Thyroid gland (tissue), 4 donors: Measurements from ENCODE around the gene CCDC201.

Experiments
- POLR2A ChIP-seq, 2 donors: fragments of 450-650 bp; IDR thresholded peaks; one replicate each; pipeline ENCODE4 v1.6.1; 2017; ENCODE audit warnings: antibody characterized with exemption in 2 of 2, mild to moderate bottlenecking in 2 of 2, moderate library complexity in 1 of 2
- TF ChIP-seq, protein P1 (sequence below), 6 experiments: fragments of 200-600 bp in 3 of 6; fragments of 450-650 bp in 3 of 6; sonication (generic) in 3 of 6; IDR thresholded peaks; one replicate each; pipeline ENCODE4 v1.5.1; 2016 to 2019; ENCODE audit warnings: antibody characterized with exemption in 6 of 6, mild to moderate bottlenecking in 2 of 6, inconsistent platforms in 1 of 6, moderate library complexity in 1 of 6

DNA sequence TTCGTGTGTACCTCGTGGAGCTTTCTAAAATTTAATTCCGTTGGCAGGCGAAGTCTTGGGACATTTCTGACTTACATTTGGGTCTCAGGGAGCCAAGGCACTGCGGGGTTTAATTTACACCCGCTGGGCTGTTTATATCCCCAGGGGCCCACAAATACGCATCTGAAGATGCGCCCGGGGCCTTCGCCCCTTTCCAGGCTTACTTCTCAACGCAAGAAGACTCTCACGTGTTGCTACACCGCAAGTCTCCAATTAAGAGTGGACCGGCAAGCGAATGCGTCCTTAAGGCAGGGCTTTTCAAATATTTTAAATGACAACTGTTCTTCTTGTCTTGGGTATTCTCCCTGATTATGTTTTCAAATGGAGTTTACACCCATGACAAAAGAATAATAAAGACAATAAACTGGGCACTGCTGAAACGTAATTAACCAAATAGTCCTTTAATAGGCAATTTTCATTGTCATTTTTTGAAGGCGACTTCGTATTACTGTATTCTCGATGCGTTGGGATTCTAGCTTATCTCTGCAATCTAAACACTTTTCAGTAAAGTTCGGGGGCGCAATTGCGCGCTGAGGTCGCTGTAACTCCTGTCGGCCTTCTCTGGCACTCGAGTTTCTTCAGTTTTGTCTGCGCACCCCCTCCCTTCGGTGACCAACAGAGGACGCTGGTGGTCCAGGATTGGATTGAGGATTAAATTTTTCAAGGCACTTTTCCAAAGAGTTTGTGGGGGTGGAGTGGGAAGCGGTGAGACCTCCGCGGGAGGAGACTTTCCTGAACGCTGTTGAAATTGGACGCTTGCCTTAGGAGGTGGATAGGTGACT, 49.0 kb upstream of the CCDC201 start:
- TF ChIP-seq, protein P1, sequence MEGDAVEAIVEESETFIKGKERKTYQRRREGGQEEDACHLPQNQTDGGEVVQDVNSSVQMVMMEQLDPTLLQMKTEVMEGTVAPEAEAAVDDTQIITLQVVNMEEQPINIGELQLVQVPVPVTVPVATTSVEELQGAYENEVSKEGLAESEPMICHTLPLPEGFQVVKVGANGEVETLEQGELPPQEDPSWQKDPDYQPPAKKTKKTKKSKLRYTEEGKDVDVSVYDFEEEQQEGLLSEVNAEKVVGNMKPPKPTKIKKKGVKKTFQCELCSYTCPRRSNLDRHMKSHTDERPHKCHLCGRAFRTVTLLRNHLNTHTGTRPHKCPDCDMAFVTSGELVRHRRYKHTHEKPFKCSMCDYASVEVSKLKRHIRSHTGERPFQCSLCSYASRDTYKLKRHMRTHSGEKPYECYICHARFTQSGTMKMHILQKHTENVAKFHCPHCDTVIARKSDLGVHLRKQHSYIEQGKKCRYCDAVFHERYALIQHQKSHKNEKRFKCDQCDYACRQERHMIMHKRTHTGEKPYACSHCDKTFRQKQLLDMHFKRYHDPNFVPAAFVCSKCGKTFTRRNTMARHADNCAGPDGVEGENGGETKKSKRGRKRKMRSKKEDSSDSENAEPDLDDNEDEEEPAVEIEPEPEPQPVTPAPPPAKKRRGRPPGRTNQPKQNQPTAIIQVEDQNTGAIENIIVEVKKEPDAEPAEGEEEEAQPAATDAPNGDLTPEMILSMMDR (IDR thresholded peaks at IDR 0.05): peak; percentile 23 to 81 (median 66)
- no peak for TF ChIP-seq POLR2A (IDR thresholded peaks at IDR 0.05)
